COR-L47 (cell line): Measurements from ENCODE around the gene MYBPC1.
"Not testable (repeated sequence)": the region's sequence is repeated elsewhere in the genome, so short reads cannot be mapped to it uniquely, and the experiment has no call there.

Experiments
- DNase-seq: peaks from one replicate; lab custom pipeline; 2025; lab: John Stamatoyannopoulos, UW

The MYBPC1 gene, protein sequence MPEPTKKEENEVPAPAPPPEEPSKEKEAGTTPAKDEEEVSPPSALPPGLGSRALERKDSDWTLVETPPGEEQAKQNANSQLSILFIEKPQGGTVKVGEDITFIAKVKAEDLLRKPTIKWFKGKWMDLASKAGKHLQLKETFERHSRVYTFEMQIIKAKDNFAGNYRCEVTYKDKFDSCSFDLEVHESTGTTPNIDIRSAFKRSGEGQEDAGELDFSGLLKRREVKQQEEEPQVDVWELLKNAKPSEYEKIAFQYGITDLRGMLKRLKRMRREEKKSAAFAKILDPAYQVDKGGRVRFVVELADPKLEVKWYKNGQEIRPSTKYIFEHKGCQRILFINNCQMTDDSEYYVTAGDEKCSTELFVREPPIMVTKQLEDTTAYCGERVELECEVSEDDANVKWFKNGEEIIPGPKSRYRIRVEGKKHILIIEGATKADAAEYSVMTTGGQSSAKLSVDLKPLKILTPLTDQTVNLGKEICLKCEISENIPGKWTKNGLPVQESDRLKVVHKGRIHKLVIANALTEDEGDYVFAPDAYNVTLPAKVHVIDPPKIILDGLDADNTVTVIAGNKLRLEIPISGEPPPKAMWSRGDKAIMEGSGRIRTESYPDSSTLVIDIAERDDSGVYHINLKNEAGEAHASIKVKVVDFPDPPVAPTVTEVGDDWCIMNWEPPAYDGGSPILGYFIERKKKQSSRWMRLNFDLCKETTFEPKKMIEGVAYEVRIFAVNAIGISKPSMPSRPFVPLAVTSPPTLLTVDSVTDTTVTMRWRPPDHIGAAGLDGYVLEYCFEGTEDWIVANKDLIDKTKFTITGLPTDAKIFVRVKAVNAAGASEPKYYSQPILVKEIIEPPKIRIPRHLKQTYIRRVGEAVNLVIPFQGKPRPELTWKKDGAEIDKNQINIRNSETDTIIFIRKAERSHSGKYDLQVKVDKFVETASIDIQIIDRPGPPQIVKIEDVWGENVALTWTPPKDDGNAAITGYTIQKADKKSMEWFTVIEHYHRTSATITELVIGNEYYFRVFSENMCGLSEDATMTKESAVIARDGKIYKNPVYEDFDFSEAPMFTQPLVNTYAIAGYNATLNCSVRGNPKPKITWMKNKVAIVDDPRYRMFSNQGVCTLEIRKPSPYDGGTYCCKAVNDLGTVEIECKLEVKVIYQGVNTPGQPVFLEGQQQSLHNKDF

DNA sequence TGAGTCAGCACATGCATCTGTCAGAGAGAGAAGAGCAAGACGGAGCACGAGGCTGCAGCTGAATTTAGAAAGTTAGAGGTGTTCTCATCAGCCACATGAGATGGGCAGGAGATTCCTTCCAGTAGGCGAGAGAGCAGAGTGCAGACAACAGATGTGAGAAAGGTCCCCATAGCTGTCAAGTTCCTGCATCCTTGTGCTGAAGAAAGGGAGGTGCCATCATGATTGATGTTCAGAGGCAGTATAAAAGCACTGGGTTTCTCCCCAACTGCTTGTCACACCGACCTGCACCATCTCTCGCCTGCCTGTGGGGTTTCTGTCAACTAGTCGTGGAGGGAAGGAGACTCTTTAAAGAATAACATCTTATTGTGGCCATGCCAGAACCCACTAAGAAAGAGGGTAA lies at the start of gene MYBPC1:
Gene MYBPC1, plus strand, starts transcription at position 272 of the 400 bp plus-strand sequence. Its CDS starts 100 bp downstream, at position 372.
- DNase-seq = no peak

DNA sequence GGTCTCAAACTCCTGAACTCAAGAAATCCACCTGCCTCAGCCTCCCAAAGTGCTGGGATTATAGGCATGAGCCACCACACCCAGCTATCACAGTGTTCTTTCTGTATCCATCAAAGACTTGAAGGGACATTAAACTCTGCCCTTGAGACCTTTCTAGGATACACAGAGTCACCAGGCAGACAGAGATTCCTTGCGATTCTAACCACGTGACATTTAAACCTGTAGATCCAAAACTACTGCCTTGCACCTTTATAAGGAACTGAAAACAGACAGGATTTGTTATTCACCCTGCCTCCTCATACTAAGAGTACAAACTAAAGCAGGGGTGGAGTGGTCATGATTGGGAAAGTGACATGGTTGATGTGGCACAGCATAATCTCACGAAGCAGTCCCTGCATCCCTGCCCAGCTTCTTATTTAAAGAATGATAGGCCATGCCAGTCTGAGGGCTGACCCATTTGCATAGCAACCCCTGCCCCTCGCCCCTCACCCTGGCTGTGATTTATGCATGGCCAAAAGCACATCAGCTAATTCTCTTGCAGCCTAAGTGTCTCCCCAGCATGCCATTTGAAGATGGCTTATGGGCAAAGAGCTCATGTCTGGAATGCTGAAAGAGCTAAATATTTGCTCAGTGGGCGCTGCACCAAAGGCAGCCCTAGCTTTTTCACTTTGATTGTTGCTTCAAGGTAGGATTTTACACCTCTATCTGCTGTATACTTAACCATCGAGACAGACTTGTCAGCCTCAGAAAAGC lies 43.2 kb upstream of the MYBPC1 start:
- DNase-seq = no peak

DNA sequence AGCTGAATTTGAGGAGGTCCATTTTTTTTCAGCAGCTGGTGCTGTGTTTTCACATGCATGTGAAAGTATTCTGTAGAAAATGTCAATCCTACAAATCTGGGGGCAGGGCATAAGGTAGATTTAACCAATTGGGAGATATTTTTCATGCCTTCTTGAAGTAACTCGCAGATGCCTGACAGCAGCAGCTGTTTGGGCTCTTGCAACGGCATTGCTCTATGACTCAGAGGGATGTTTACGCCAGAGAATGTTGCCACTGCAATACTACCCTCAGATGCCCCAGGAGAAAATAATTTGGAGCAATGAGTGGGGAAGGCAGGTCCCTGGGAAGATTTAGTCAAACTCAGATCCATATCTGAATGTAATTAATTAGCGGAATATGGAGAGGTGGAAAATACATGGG lies 42.5 kb upstream of the MYBPC1 start:
- DNase-seq = no peak

DNA sequence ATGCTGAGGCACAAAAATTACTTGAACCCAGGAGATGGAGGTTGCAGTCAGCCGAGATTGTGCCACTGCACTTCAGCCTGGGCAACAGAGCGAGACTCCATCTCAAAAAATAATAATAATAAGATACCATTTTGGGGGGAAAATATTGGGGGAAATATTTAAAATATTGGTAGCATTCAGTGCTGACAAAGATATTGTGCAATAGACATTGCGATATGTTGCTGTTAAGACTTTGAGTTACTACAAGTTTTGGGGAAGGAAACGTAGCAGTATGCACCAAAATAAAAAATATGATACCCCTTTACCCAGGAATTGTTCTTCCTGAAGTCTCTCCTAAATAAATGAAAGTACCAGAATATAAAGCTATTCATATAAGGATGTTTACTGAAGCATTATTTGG lies 37.7 kb upstream of the MYBPC1 start:
- no peak for DNase-seq

DNA sequence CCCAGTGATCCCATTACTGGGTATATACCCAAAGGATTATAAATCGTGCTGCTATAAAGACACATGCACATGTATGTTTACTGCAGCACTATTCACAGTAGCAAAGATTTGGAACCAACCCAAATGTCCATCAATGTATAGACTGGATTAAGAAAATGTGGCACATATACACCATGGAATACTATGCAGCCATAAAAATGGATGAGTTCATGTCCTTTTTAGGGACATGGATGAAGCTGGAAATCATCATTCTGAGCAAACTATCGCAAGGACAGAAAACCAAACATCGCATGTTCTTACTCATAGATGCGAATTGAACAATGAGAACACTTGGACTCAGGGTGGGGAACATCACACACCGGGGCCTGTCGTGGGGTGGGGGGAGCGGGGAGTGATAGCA lies 36.0 kb upstream of the MYBPC1 start:
- not testable (repeated sequence) for DNase-seq

DNA sequence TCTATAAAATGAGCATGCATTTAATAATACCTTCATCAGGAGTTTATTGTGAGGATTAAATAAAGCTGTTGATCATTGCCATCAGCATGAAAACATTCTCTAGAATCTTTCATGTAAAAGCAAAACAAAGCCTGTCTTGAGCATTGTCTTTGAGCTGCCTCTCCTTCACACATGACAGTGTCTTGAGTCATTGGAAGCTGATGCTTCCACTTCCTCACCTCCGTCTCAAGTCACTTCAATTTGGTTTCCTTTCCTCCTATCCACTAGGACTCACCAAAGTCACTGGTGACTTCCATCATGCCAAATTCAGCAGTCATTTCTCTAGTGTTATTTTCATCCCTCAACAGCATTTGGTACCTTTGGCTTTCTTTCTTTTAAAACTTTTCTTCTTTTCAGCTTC lies 31.6 kb upstream of the MYBPC1 start:
- no peak for DNase-seq

DNA sequence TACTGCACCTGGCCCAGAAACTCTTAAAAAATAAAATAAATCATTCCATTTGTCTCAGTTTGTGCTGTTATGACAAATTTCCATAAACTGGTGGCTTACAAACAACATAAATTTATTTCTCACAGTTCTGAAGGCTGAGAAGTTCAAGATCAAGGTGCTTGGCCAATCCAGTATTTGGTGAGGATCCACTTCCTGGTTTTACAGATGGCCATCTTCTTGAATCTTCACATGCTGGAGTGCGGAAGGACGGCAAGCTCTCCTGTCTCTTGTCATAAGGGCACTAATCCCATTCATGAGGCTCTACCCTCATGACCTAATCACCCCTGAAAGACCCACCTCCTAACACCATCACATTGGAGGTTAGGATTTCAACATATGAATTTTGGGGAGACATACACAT lies 29.9 kb upstream of the MYBPC1 start:
- no peak for DNase-seq

DNA sequence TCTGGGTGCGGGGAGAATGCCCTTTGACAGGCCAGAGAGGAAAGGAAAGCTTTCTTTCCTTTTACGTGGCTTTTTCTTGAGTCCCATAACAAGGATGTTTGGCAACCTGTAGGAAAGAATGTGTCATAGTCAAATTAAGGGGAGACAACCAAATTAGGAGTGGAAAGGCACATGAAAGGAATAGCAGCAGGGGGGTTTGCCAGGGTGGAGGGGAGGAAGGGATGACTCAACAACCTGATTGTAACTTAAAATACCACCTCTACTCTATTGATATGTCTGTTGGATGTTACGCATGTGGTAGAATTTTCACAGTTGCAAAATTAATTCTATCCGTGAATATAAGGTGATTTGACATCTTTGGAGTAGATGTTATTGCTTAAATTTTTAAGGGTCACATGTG lies 28.5 kb upstream of the MYBPC1 start:
- DNase-seq = no peak

DNA sequence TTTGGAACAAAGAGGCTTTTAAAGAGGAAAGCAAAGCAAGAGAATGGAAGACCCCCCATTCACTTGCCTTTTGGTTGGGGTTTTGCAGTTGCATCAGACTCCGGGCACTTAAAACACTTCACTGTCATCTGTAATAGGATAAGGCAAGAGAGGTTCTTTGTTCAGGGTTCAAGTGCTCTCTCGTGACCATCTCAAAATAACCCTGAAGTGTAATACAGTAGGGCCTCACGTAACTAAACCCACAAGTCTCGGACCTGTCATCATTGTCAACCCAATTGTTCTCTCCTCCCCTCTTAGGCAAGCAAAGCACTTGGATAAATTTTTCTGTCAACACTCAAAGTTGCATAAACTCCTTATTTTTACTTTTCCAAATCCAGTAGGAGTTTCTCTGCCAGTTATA lies 26.9 kb upstream of the MYBPC1 start:
- DNase-seq = no peak

DNA sequence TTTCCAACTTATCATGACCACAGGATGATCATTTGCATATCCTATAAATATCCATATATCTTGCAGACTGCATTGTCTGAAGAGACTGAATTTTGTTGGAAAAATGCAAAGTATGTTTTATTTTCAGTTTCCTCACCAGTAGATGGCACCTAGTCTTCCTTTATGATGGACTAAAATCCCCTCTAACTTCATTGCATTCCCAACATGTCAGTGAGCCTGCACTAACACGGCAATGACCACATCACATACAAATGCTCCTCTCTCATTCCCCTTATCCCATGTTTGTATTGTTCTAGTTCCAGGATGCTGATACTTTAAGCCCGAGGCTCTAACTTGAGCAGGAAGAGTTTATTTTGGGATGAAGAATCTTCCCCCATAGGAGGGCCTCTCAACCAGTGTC lies 24.7 kb upstream of the MYBPC1 start:
- DNase-seq = peak; percentile 1

DNA sequence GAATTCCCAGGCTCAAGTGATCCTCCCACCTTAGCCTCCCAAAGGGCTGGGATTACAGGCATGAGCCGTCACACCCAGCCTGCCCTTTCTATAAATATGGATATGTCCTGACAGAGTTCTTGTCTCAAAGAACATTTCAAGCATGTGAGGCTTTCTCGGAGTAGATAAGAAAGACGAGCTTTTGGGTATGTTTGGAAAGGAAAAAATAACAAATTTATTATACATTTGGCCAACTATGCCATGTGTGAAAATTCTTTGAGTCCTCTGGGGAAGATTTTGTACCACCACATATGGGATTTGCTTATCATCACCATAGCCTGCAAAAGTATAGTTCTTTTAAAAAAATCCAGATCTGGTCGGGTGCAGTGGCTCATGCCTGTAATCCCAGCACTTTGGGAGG lies 23.7 kb upstream of the MYBPC1 start:
- DNase-seq = no peak

DNA sequence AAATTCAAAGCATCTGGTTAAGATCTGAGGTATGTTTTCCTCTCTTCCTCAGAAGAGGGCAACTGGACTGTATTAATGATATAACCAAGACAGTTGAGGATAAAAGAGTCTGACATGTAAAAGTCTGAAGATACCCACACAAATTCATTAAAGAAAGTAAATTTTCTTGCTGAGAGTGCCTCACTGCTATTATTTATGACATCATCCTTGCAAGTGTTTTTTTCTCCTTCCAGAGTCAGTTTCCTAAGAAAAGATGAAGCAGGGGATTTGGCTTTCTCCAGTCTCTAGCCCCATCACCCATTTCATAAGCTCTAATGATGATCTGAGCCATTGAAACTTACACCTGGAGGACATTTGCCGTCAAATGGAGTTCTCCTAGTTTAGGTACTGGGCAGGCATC lies 21.0 kb upstream of the MYBPC1 start:
- no peak for DNase-seq

DNA sequence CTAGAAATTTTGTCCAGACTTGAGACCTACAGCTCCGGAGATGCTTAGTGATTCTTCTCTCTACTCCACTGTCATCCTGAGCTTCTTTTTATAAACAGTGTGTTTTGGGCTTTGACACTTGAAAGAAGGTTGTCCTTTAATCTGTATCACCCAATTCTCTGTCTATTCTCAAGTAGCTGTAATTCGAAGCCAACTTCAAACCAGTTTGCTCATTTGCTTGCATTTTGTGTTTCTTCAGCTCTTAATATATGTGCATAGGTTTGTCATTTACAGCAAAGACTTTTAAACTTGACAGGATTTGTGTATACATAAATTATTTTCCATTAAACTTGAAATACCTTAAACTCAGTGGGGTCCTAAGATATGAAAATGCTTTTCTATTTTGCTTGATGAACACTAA lies 16.4 kb upstream of the MYBPC1 start:
- DNase-seq = no peak

DNA sequence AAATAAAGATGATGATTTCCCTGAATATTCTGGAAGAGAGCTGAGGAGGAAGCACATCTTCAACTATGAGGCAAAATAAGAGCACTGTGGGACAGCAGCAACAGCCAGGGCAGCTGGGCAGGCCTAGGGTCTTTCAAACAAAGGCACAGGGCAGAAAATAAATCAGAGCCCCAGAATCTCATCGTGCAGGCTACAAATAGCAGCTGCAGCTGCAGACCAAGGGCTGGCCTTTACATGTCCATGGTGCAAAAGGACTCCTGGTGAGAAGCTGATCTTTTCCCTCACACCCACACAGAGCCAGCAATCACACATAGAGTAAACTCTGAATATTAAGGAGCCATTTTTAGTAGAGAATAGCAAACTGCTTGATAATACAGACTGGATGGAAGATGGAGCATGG lies 13.6 kb upstream of the MYBPC1 start:
- no peak for DNase-seq

DNA sequence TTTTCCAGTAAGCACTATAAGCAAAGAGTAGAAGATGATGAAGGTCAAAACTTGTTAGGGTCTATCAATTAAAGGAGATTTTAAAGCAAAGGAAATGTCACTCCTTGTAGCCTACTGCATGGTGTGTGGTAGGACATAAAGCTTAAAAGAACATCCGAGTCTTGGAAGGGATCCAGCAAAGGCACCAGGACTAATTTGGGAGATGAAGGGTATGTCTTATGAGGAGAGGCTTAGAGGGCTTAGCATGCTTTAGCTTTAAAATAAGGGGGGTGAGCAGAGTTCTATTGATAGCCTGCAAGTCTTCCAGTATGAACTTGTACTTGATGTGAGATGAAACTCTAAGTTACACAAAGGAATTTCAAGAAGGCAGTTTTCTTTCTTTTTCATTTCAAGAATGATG lies 11.8 kb upstream of the MYBPC1 start:
- DNase-seq = no peak

DNA sequence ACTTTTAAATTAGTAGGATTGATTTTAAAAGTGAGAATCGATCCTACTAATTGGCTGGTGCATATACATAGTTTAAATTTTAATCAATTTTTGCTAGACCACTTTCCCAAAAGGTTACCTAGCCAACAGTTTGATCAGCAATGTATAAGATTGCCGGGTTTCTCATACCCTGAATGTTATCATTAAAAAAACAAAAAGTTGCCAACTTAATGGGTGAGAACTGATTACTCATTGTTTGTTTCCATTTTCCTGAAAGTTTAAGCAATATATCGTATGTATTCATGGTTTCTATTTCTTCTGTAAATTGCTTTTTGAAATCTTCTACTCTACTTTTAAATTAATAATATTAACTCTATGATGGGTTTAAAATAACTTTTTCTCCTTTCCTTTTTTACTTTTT lies 4.4 kb upstream of the MYBPC1 start:
- DNase-seq = no peak

DNA sequence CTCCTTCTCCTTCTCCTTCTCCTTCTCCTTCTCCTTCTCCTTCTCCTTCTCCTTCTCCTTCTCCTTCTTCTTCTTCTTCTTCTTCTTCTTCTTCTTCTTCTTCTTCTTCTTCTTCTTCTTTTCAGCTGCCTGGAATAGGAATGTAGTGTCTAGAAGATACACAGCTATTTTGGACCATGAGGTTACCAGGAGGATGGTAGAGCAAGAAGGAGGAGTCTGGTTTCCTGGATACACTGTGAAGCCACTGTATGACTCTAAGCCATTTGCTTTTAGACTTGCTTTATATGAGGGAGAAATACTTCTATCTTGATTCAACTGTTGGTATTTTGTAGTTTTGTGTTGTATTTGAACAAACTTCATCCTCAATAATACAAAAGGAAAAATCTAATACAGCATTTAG lies 3.0 kb upstream of the MYBPC1 start:
- no peak for DNase-seq

DNA sequence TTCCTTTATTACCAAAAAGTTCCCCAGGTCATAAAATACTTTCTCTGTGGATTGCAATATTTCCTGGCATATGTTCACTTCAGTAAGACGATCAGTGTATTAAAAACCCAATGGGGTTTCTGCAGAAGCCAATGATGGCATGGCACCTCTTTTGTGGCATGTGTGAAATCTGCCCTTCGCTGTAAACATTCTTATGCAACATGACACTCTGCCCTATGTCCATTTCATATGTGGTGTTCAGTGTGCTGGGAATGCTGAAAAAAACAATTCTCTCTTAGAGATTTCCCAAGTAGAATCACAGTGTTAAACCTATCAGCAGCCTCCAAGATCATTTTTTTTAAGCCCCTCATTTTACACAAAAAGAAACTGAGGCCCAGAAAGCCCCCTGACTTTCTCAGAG lies 2.3 kb upstream of the MYBPC1 start:
- no peak for DNase-seq

DNA sequence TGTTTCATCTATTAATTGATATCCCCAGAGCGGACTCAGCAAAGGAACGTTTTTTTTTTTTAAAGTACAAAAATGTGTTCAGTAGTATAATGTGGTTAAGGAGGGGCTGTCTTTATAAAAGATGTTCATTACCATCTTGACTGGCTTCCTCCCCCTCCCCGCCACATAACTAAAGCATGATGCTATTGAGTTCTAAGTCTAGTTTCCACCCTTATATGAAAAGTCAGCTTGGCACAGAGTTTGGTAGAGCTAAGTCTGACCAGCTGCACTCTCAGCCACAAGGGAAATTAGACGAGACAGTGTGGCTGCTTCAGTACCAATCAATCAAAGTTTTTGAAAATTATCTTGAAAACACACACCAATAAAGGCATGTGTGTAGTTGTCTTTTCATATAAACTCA lies 1.9 kb upstream of the MYBPC1 start:
- DNase-seq = no peak

DNA sequence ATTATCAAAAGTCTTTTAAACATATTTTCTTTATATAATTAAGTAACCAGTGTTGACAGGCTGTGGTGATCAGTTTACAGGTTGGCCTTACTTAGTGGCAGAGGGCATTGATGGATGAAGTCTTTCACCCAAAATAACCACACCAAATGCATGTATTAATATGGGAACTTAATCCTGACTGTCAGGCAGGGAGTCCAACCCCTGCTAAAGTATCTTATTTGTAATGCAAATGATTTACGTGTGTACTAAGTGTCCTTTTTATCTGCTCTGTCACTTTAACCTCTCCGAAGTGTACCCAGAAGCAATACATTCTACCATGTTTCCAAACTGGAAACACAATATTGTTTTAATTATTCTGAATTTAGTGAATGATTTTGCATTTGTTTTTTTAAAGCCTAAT lies 1.4 kb downstream of the MYBPC1 start:
- no peak for DNase-seq

DNA sequence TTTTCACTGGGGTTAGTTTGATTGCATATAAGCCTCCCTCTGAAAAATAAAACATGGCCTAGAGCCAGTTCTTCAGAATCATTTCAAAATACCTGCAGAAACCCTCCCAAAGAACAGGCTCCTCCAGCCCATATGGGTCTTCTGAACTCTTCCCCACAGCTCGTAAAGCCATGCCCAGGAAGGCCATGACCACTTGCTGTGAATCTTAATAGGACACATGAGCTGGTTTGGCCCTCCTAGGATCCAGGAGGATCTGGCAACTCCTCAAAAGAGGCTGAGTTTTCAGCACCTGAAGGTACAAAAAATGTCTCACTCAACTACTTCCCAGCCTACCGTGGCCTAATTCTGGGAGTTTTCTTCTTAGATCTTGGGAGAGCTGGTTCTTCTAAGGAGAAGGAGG lies 2.4 kb downstream of the MYBPC1 start:
- DNase-seq = no peak

DNA sequence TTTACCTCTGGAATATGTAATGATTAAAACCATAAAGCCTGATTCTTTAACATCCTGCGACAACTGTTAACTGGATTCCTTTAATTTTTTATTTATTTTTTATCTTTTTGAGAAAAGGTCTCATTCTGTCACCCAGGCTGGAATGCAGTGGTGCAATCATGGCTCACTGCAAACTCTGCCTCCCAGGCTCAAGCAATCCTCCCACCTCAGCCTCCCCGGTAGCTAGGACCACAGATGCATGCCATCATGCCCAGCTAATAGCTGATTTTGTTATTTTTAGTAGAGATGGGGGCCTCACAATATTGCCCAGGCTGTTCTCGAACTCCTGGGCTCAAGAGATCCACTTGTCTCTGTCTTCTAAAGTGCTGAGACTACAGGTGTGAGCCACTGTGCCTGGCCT lies 3.7 kb downstream of the MYBPC1 start:
- DNase-seq = no peak
